Prostate gland (tissue), 2 donors: Measurements from ENCODE around the gene MEPCE. TPM values are rescaled to one million over a fixed set of nuclear protein-coding genes. Genes with fewer than 3 reads are reported as not detected.

Experiments used
- DNase-seq: peaks from one replicate; pipeline ENCODE4 v3.0.0-alpha.2; 2019; ENCODE audit warnings: low spot score
- H3K27ac ChIP-seq, 2 donors: fragments of 200-600 bp; sonication (generic); 2 replicates each; pipeline ENCODE4 v1.5.1; 2017 to 2019
- H3K27me3 ChIP-seq: fragments of 200-600 bp; sonication (generic); replicated peaks from 2 replicates; pipeline ENCODE4 v1.5.1; 2019; ENCODE audit not compliant: insufficient read depth
- H3K36me3 ChIP-seq, 2 donors: fragments of 200-600 bp; sonication (generic); 1 replicate in 1 of 2; 2 replicates in 1 of 2; pipeline versions ENCODE4 v1.5.1 to v1.8.1; 2017 to 2019
- H3K4me1 ChIP-seq: fragments of 200-600 bp; sonication (generic); replicated peaks from 2 replicates; pipeline ENCODE4 v1.5.1; 2019
- H3K4me3 ChIP-seq, 2 donors: fragments of 200-600 bp; sonication (generic); 2 replicates each; pipeline ENCODE4 v1.5.1; 2017 to 2019
- H3K9me3 ChIP-seq: fragments of 200-600 bp; sonication (generic); 2 replicates; pipeline ENCODE4 v1.5.1; 2017
- CTCF ChIP-seq, 4 experiments: fragments of 200-600 bp in 2 of 4; fragments of 450-650 bp in 2 of 4; sonication (generic) in 2 of 4; IDR thresholded peaks; 1 replicate in 3 of 4; 2 replicates in 1 of 4; pipeline ENCODE4 v1.5.1; 2016 to 2019; ENCODE audit warnings: antibody characterized with exemption in 4 of 4, mild to moderate bottlenecking in 2 of 4, moderate library complexity in 2 of 4
- POLR2A ChIP-seq: fragments of 450-650 bp; IDR thresholded peaks from one replicate; pipeline ENCODE4 v1.6.1; 2016; ENCODE audit warnings: antibody characterized with exemption, mild to moderate bottlenecking
- POLR2AphosphoS5 ChIP-seq: sonication (generic); formaldehyde crosslinking; IDR thresholded peaks from one replicate; pipeline ENCODE4 v1.6.1; 2017; ENCODE audit warnings: antibody characterized with exemption
- WGBS: methylation state at CpG from one replicate; pipeline ENCODE4 v1.1.5; 2018; 5-methylcytosine and 5-hydroxymethylcytosine counted together
- intact Hi-C: fragments of 100-400 bp; cut with DNase I; formaldehyde crosslinking; loops from one replicate; pipeline ENCODE4 v1.14.2; 2022
- total RNA-seq, 2 donors: library from RNA; depleted of rRNA; stranded (reverse); fragments of >200 nt; gene quantifications; one replicate each; pipeline ENCODE4 v1.1.0, GENCODE V29; 2016

Gene MEPCE
- total RNA-seq, 2 donors from 2014 or later: 24.2 to 62.8 TPM

GRCh38 chr7:100394077-100394476 is 35.6 kb upstream of the MEPCE start:
- Histone ChIP-seq H3K27me3 (no peaks in the 10 kb centered on the region), H3K4me3 (no peak overlapping the region), H3K36me3 (no peaks in the 10 kb centered on the region), H3K4me1 (no peaks in the 10 kb centered on the region), H3K27ac (no peak overlapping the region), H3K9me3 (no peaks in the 10 kb centered on the region)
- TF ChIP-seq POLR2AphosphoS5 (no peak), POLR2A (no peak), CTCF (IDR thresholded peaks at IDR 0.05) (no peak)
- intact Hi-C loops: no loop called here
- no peak for DNase-seq
- 84% methylated on average over 2 of the region's 2 CpGs for WGBS

- intact Hi-C loops: no loop called here
- H3K9me3 ChIP-seq: no peaks in the 10 kb centered on the region
- H3K27me3 ChIP-seq: no peaks in the 10 kb centered on the region
- 79% methylated on average over 9 of the region's 9 CpGs for WGBS
- DNase-seq: no peak
- H3K27ac ChIP-seq: no peak overlapping the region
- H3K36me3 ChIP-seq: no peaks in the 10 kb centered on the region
- no peaks in the 10 kb centered on the region for H3K4me1 ChIP-seq
- TF ChIP-seq CTCF (IDR thresholded peaks at IDR 0.05): no peak
- no peak for TF ChIP-seq POLR2AphosphoS5
- TF ChIP-seq POLR2A: no peak
- no peak overlapping the region for H3K4me3 ChIP-seq
Observed at GRCh38 chr7:100396421-100396982, 33.1 kb upstream of the MEPCE start.

GRCh38 chr7:100397315-100398081 is 32.1 kb upstream of the MEPCE start:
- 48% methylated on average over 10 of the region's 13 CpGs for WGBS
- H3K27ac ChIP-seq: no peak overlapping the region
- no peaks in the 10 kb centered on the region for H3K27me3 ChIP-seq

GRCh38 chr7:100398239-100398638 is 31.4 kb upstream of the MEPCE start:
- WGBS: 58% methylated on average over 2 of the region's 2 CpGs
- no peaks in the 10 kb centered on the region for H3K27me3 ChIP-seq
- intact Hi-C loops: no loop called here
- no peak overlapping the region for H3K4me3 ChIP-seq
- no peak overlapping the region for H3K27ac ChIP-seq
- no peak for DNase-seq
- H3K4me1 ChIP-seq: no peaks in the 10 kb centered on the region
- TF ChIP-seq POLR2A (no peak), CTCF (IDR thresholded peaks at IDR 0.05) (no peak), POLR2AphosphoS5 (no peak)
- no peaks in the 10 kb centered on the region for H3K9me3 ChIP-seq
- no peaks in the 10 kb centered on the region for H3K36me3 ChIP-seq

More at GRCh38 chr7:100397315-100398081, 32.1 kb upstream of the MEPCE start:
- Histone ChIP-seq H3K4me1 (no peaks in the 10 kb centered on the region), H3K4me3 (no peak overlapping the region), H3K9me3 (no peaks in the 10 kb centered on the region), H3K36me3 (no peaks in the 10 kb centered on the region)
- intact Hi-C loops: no loop called here
- no peak for TF ChIP-seq CTCF (IDR thresholded peaks at IDR 0.05)
- no peak for DNase-seq

GRCh38 chr7:100400041-100400440 is 29.6 kb upstream of the MEPCE start:
- TF ChIP-seq POLR2A: no peak
- TF ChIP-seq POLR2AphosphoS5: no peak
- TF ChIP-seq CTCF (IDR thresholded peaks at IDR 0.05): no peak
- H3K4me3 ChIP-seq: no peak overlapping the region
- no peak overlapping the region for H3K27ac ChIP-seq
- intact Hi-C loops: no loop called here
- H3K27me3 ChIP-seq: no peaks in the 10 kb centered on the region
- no peaks in the 10 kb centered on the region for H3K4me1 ChIP-seq
- WGBS: 96% methylated on average over 3 of the region's 3 CpGs
- no peaks in the 10 kb centered on the region for H3K36me3 ChIP-seq
- no peaks in the 10 kb centered on the region for H3K9me3 ChIP-seq
- no peak for DNase-seq
